Small intestine (tissue), 7 donors: ENCODE data around the gene KRT3. TPM values are rescaled to one million over a fixed set of nuclear protein-coding genes. Genes with fewer than 3 reads are reported as not detected.

Experiments used
- DNase-seq, 2 donors: peaks; one replicate each; pipeline versions ENCODE4 v3.0.0 to v3.0.0-alpha.2; 2013
- FAIRE-seq: peaks from 2 replicates; lab custom pipeline; 2012; peaks lifted over from hg19 to GRCh38; lab: Jason Lieb, UNC
- H3K27ac ChIP-seq, 3 donors: one replicate each; pipeline ENCODE4 v1.5.1; 2013; ENCODE audit warnings: low read length in 2 of 3, mild to moderate bottlenecking in 2 of 3, control low read depth in 1 of 3, inconsistent platforms in 1 of 3, low read depth in 1 of 3, moderate library complexity in 1 of 3
- H3K27me3 ChIP-seq, 3 donors: one replicate each; pipeline ENCODE4 v1.6.1; 2013; ENCODE audit warnings: low read length in 3 of 3, inconsistent platforms in 1 of 3; ENCODE audit not compliant: control insufficient read depth in 3 of 3, insufficient read depth in 3 of 3
- H3K36me3 ChIP-seq, 3 donors: one replicate each; pipeline ENCODE4 v1.6.1; 2013; ENCODE audit warnings: low read length in 3 of 3, inconsistent platforms in 1 of 3, low read depth in 1 of 3, mild to moderate bottlenecking in 1 of 3, moderate library complexity in 1 of 3; ENCODE audit not compliant: control insufficient read depth in 3 of 3, insufficient read depth in 2 of 3
- H3K4me1 ChIP-seq, 3 donors: one replicate each; pipeline ENCODE4 v1.6.1; 2013; ENCODE audit warnings: low read length in 2 of 3, inconsistent platforms in 1 of 3, low read depth in 1 of 3, mild to moderate bottlenecking in 1 of 3, moderate library complexity in 1 of 3; ENCODE audit not compliant: control insufficient read depth in 3 of 3, insufficient read depth in 2 of 3
- H3K4me3 ChIP-seq, 3 donors: one replicate each; pipeline ENCODE4 v1.5.1; 2013; ENCODE audit warnings: low read length in 3 of 3, control low read depth in 1 of 3, inconsistent platforms in 1 of 3, low read depth in 1 of 3, mild to moderate bottlenecking in 1 of 3, moderate library complexity in 1 of 3
- H3K9me3 ChIP-seq, 2 donors: one replicate each; pipeline ENCODE4 v1.6.1; 2013; ENCODE audit warnings: low read depth in 1 of 2, low read length in 1 of 2; ENCODE audit not compliant: control insufficient read depth in 2 of 2, insufficient read depth in 1 of 2
- WGBS, 3 donors: extraction: QIAGEN DNeasy Blood & Tissue Kit; methylation state at CpG; one replicate each; pipeline ENCODE4 v1.1.7; 2013; 5-methylcytosine and 5-hydroxymethylcytosine counted together
- polyA plus RNA-seq, 4 donors: library from polyadenylated mRNA; stranded (reverse) in 3 of 4; unstranded in 1 of 4; fragments of 200-250 nt in 3 of 4; fragments of 120-200 nt in 1 of 4; gene quantifications; one replicate each; pipeline versions ENCODE4 v1.2.1 to v1.2.3, GENCODE V29; 2013
- donor health status: healthy with polysubstance abuse.
- donor health status: control.
- donor health status: control.
- donor health status: Bipolar disorder and iron deficiency.
- donor health status: healthy.

Gene KRT3
- polyA plus RNA-seq, 4 donors, result not detected

GRCh38 chr12:52829986-52830770, 34.3 kb upstream of the KRT3 start:
- Histone ChIP-seq H3K27ac (no peak overlapping the region), H3K9me3 (no peaks in the 10 kb centered on the region), H3K4me3 (no peak overlapping the region), H3K4me1 (peaks cover 0 to 4% (median 0%) of the 10 kb centered on the region in 3 donors), H3K27me3 (no peaks in the 10 kb centered on the region), H3K36me3 (no peaks in the 10 kb centered on the region)
- WGBS, 3 donors, result 75 to 84% (median 81%) methylated on average over 8 of the region's 8 CpGs
- DNase-seq (no peak), FAIRE-seq (no peak)

GRCh38 chr12:52828591-52829021, 32.7 kb upstream of the KRT3 start:
- Histone ChIP-seq H3K4me3 (no peak overlapping the region), H3K27me3 (no peaks in the 10 kb centered on the region), H3K9me3 (no peaks in the 10 kb centered on the region), H3K36me3 (no peaks in the 10 kb centered on the region), H3K4me1 (peaks cover 0 to 4% (median 0%) of the 10 kb centered on the region in 3 donors), H3K27ac (no peak overlapping the region)
- FAIRE-seq (no peak), DNase-seq (no peak)
- WGBS, 3 donors, result 26 to 41% (median 40%) methylated on average over 2 of the region's 2 CpGs

- Histone ChIP-seq H3K9me3 (no peaks in the 10 kb centered on the region), H3K27me3 (no peaks in the 10 kb centered on the region), H3K36me3 (no peaks in the 10 kb centered on the region), H3K4me3 (no peak overlapping the region), H3K27ac (no peak overlapping the region), H3K4me1 (peaks cover 0 to 3% (median 0%) of the 10 kb centered on the region in 3 donors)
- FAIRE-seq (no peak), DNase-seq (no peak)
These were observed 32.2 kb upstream of the KRT3 start for GRCh38 chr12:52828156-52828555.

DNA sequence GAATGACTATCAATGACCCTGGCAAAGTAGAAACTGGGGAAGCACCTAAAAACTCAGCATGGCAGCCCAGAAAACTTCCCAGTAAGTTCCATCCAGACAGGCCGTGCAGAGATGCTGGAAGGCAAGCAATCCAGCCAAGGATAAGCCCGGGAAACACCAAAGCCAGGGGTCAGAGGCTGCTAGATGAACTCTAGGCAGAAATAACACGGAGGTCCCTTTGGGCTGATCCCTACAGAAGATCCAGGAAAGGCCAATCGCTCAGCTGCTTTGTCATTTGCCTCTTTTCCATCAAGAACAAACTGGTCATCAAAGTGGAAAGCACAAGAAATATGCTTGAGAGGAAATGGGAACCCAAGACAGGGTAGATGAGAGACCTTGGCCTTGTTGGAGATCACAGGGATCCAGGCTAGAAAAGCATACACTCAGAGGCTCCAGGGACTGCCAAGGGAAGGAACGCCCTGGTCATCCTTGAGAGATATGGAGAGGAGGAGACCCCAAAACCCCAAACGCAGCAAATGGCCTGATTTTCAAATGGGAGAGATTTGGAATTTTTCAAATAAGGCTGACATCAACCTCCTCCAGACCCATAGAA, 31.7 kb upstream of the KRT3 start:
- Histone ChIP-seq H3K36me3 (no peaks in the 10 kb centered on the region), H3K9me3 (no peaks in the 10 kb centered on the region), H3K27ac (no peak overlapping the region), H3K4me1 (no peaks in the 10 kb centered on the region), H3K4me3 (no peak overlapping the region), H3K27me3 (no peaks in the 10 kb centered on the region)
- DNase-seq, result no peak
- FAIRE-seq, result no peak
- 80 to 86% (median 83%) methylated on average over 6 of the region's 6 CpGs for WGBS, 3 donors

- WGBS, 3 donors, result 89 to 91% (median 91%) methylated on average over 11 of the region's 11 CpGs
- H3K27me3 ChIP-seq, result no peaks in the 10 kb centered on the region
- FAIRE-seq, result no peak
- DNase-seq, result no peak
- H3K4me3 ChIP-seq, result no peak overlapping the region
- H3K9me3 ChIP-seq, result no peaks in the 10 kb centered on the region
- no peak overlapping the region for H3K27ac ChIP-seq
- no peaks in the 10 kb centered on the region for H3K4me1 ChIP-seq
- H3K36me3 ChIP-seq, result no peaks in the 10 kb centered on the region
These were observed 30.9 kb upstream of the KRT3 start for GRCh38 chr12:52826611-52827498.

DNA sequence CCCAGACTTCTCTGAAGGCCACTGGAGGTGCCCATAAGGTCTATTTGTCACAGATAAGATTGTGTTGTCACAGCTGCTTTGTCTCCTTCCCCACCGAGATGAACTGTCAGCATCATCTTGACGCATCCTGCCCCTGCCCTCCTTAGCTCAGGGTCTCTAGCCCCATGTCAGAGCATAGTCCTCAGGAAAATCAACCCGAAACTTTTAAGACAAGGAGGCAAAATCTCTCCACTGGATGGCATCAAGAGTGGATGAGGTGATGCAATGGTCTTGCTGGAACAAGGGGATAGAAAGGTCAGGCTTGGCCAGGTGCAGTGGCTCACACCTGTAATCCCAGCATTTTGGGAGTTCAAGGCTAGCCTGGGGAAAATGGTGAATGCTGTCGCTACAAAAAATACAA, 30.0 kb upstream of the KRT3 start:
- H3K9me3 ChIP-seq, result no peaks in the 10 kb centered on the region
- H3K4me1 ChIP-seq, result no peaks in the 10 kb centered on the region
- H3K36me3 ChIP-seq, result no peaks in the 10 kb centered on the region
- WGBS, 3 donors, result 72 to 77% (median 73%) methylated on average over 4 of the region's 4 CpGs
- H3K27me3 ChIP-seq, result no peaks in the 10 kb centered on the region
- H3K27ac ChIP-seq, result no peak overlapping the region
- DNase-seq (no peak), FAIRE-seq (no peak)
- no peak overlapping the region for H3K4me3 ChIP-seq

DNA sequence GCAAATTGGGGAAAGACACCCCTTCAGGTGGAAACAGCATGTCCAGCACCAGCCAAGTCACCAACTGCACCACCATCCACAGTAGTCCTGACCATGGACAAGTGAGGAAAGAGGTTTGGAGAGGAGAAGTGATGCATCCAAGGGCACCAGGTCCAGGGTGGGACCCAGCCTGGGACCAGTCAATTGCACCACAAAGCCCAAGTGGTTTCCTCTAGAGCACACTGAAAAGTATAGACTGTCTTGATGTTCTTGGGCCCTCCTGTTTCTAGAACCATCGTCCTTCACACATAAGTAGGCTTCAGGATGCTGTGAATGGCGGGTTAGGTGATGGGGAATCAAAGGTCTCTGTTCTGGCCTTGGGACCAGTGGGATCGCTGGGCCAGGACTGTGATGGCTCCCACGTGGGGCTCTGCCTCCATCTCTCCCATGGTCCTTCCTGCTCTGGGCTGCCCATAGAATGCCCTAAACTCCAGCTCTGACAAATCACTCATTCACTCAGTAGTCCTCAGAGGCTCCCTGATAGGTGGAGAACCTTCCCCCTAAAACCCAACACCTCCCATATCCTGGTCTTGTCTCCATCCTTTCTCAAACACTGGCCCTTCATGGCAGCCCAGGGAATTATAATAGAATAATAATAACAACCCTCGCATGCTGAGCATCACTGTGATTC, 29.0 kb upstream of the KRT3 start:
- H3K36me3 ChIP-seq, result no peaks in the 10 kb centered on the region
- no peak for FAIRE-seq
- DNase-seq, result no peak
- H3K27ac ChIP-seq, result no peak overlapping the region
- no peak overlapping the region for H3K4me3 ChIP-seq
- WGBS, 3 donors, result 81 to 88% (median 86%) methylated on average over 5 of the region's 5 CpGs
- H3K9me3 ChIP-seq, result no peaks in the 10 kb centered on the region
- no peaks in the 10 kb centered on the region for H3K27me3 ChIP-seq
- H3K4me1 ChIP-seq, result no peaks in the 10 kb centered on the region
